Liver (tissue), 9 donors: ENCODE measurements around the gene SEMA4D. TPM values are rescaled to one million over a fixed set of nuclear protein-coding genes. Genes with fewer than 3 reads are reported as not detected.

Experiments
- DNase-seq: peaks from one replicate; pipeline ENCODE4 v3.0.0-alpha.2; 2017; ENCODE audit warnings: low spot score
- H3K27ac ChIP-seq, 2 donors: one replicate each; pipeline ENCODE4 v1.7.0; 2013; ENCODE audit warnings: inconsistent platforms in 2 of 2, low read length in 2 of 2, control low read depth in 1 of 2, low read depth in 1 of 2, mild to moderate bottlenecking in 1 of 2
- H3K27me3 ChIP-seq, 4 donors: one replicate each; pipeline versions ENCODE4 v1.6.1 to v1.7.0; 2013; ENCODE audit warnings: low read length in 3 of 4, inconsistent platforms in 1 of 4, mild to moderate bottlenecking in 1 of 4, moderate library complexity in 1 of 4; ENCODE audit not compliant: control insufficient read depth in 4 of 4, insufficient read depth in 4 of 4
- H3K36me3 ChIP-seq, 4 donors: one replicate each; pipeline versions ENCODE4 v1.6.1 to v1.7.0; 2013; ENCODE audit warnings: low read length in 3 of 4, mild to moderate bottlenecking in 3 of 4, low read depth in 1 of 4, moderate library complexity in 1 of 4; ENCODE audit not compliant: control insufficient read depth in 4 of 4, insufficient read depth in 3 of 4
- H3K4me1 ChIP-seq, 4 donors: one replicate each; pipeline versions ENCODE4 v1.6.1 to v1.7.0; 2013; ENCODE audit warnings: low read length in 3 of 4, mild to moderate bottlenecking in 3 of 4, moderate library complexity in 1 of 4; ENCODE audit not compliant: control insufficient read depth in 4 of 4, insufficient read depth in 4 of 4
- H3K4me3 ChIP-seq, 3 donors: one replicate each; pipeline versions ENCODE4 v1.6.1 to v1.7.0; 2013; ENCODE audit warnings: low read length in 3 of 3, control low read depth in 1 of 3, low read depth in 1 of 3, mild to moderate bottlenecking in 1 of 3
- H3K9ac ChIP-seq, 2 donors: one replicate each; pipeline ENCODE4 v1.7.0; 2013; ENCODE audit warnings: low read length in 2 of 2, mild to moderate bottlenecking in 2 of 2, moderate library complexity in 2 of 2, control low read depth in 1 of 2, low read depth in 1 of 2
- H3K9me3 ChIP-seq, 4 donors: one replicate each; pipeline versions ENCODE4 v1.6.1 to v1.7.0; 2013; ENCODE audit warnings: low read length in 3 of 4; ENCODE audit not compliant: control insufficient read depth in 4 of 4
- EGR1 ChIP-seq, 2 donors: IDR thresholded peaks; 2 replicates each; pipeline ENCODE4 v1.6.1; 2016 to 2018; ENCODE audit warnings: antibody characterized with exemption in 2 of 2, low read depth in 2 of 2
- FOXA1 ChIP-seq: IDR thresholded peaks from 2 replicates; pipeline ENCODE4 v1.6.1; 2016; ENCODE audit warnings: antibody characterized with exemption
- FOXA2 ChIP-seq: IDR thresholded peaks from 2 replicates; pipeline ENCODE4 v1.6.1; 2016; ENCODE audit warnings: antibody characterized with exemption
- GABPA ChIP-seq, 2 donors: IDR thresholded peaks in 1 of 2; conservative IDR thresholded peaks in 1 of 2; 2 replicates each; pipeline ENCODE4 v1.6.1; 2016; ENCODE audit warnings: antibody characterized with exemption in 2 of 2, mild to moderate bottlenecking in 1 of 2, moderate library complexity in 1 of 2
- HNF4A ChIP-seq, 2 donors: conservative IDR thresholded peaks; 2 replicates each; pipeline ENCODE4 v1.6.1; 2016; ENCODE audit warnings: antibody characterized with exemption in 2 of 2, mild to moderate bottlenecking in 2 of 2
- HNF4G ChIP-seq: IDR thresholded peaks from 2 replicates; pipeline ENCODE4 v1.6.1; 2016; ENCODE audit warnings: antibody characterized with exemption
- JUND ChIP-seq, 2 donors: IDR thresholded peaks; 2 replicates each; pipeline ENCODE4 v1.6.1; 2016; ENCODE audit warnings: antibody characterized with exemption in 2 of 2
- NR2F2 ChIP-seq: IDR thresholded peaks from 2 replicates; pipeline ENCODE4 v1.6.1; 2016; ENCODE audit warnings: antibody characterized with exemption
- RAD21 ChIP-seq, 2 donors: IDR thresholded peaks; 2 replicates each; pipeline ENCODE4 v1.6.1; 2016; ENCODE audit warnings: antibody characterized with exemption in 2 of 2, mild to moderate bottlenecking in 2 of 2
- RXRA ChIP-seq, 2 donors: IDR thresholded peaks; 2 replicates each; pipeline ENCODE4 v1.6.1; 2017 to 2018; ENCODE audit warnings: antibody characterized with exemption in 2 of 2, mild to moderate bottlenecking in 1 of 2
- SP1 ChIP-seq: IDR thresholded peaks from 2 replicates; pipeline ENCODE4 v1.6.1; 2018; ENCODE audit warnings: antibody characterized with exemption, mild to moderate bottlenecking
- TAF1 ChIP-seq: conservative IDR thresholded peaks from 2 replicates; pipeline ENCODE4 v1.6.1; 2016; ENCODE audit warnings: antibody characterized with exemption, mild to moderate bottlenecking
- YY1 ChIP-seq: IDR thresholded peaks from 2 replicates; pipeline ENCODE4 v1.6.1; 2016; ENCODE audit warnings: antibody characterized with exemption, mild to moderate bottlenecking
- WGBS: extraction: QIAGEN DNeasy Blood & Tissue Kit; methylation state at CpG from one replicate; pipeline ENCODE4 v1.1.7; 2013; 5-methylcytosine and 5-hydroxymethylcytosine counted together
- polyA plus RNA-seq, 2 donors: library from polyadenylated mRNA; stranded (reverse) in 1 of 2; unstranded in 1 of 2; fragments of 200-250 nt in 1 of 2; fragments of >200 nt in 1 of 2; fragmentation: Nextera tagmentation in 1 of 2; extraction: Ambion mirVana in 1 of 2; gene quantifications; one replicate each; pipeline versions ENCODE4 v1.2.1 to v1.2.3, GENCODE V29; 2013 to 2015
- total RNA-seq, 2 donors: library from RNA; depleted of rRNA; stranded (reverse); fragments of >200 nt; gene quantifications; one replicate each; pipeline ENCODE4 v1.2.3, GENCODE V29; 2014
- TF ChIP-seq, protein P1 (sequence below): IDR thresholded peaks from 2 replicates; pipeline ENCODE4 v1.6.1; 2016; ENCODE audit warnings: antibody characterized with exemption
- TF ChIP-seq, protein P2 (sequence below): IDR thresholded peaks from 2 replicates; pipeline ENCODE4 v1.6.1; 2016; ENCODE audit warnings: antibody characterized with exemption
- TF ChIP-seq, protein P3 (sequence below): fragments of 150-350 bp; IDR thresholded peaks from 2 replicates; pipeline ENCODE4 v1.5.1; 2017; ENCODE audit warnings: improper control_type of control experiment, low read depth, low read length; ENCODE audit not compliant: missing input control
- TF ChIP-seq, protein P4 (sequence below): IDR thresholded peaks from 2 replicates; pipeline ENCODE4 v1.6.1; 2016; ENCODE audit warnings: antibody characterized with exemption
- TF ChIP-seq, protein P5 (sequence below): IDR thresholded peaks from 2 replicates; pipeline ENCODE4 v1.6.1; 2016; ENCODE audit warnings: antibody characterized with exemption, mild to moderate bottlenecking
- donor health status: healthy.
- donor health status: healthy.
- donor health status: healthy.
- donor health status: healthy.
- donor health status: healthy.

Gene SEMA4D
- total and polyA plus RNA-seq, 4 donors, result 1.4 to 12.0 (median 4.1) TPM

DNA sequence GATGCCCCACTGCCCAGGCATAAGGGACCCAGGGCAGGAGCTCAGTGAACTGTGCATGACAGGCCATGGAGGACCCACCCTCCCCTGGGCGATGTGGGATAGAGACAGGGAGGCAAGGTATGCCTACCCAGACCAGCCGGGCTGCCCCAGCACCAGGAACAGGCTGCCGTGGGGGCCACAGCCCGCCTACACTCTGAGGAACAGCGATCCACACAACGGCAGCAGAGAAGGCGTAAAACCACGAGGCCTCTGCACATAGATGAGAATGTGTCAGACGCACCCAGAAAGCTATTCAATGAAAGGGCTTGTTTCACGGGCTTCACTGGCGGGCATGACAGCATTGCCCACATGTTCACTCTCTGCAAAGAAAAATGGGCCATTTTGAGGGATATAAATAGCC lies 49.5 kb downstream of the SEMA4D start:
- Histone ChIP-seq H3K27ac (no peak overlapping the region), H3K36me3 (no peaks in the 10 kb centered on the region), H3K9ac (no peak overlapping the region), H3K27me3 (no peaks in the 10 kb centered on the region), H3K9me3 (no peaks in the 10 kb centered on the region), H3K4me1 (no peaks in the 10 kb centered on the region), H3K4me3 (no peak overlapping the region)
- TF ChIP-seq JUND (IDR thresholded peaks at IDR 0.05) (no peak), FOXA1 (no peak), TAF1 (no peak), FOXA2 (no peak), GABPA (IDR thresholded peaks at IDR 0.05 in 1 of 2, conservative IDR thresholded peaks at IDR 0.05 in 1 of 2) (no peak), HNF4A (conservative IDR thresholded peaks at IDR 0.05) (no peak), RAD21 (IDR thresholded peaks at IDR 0.05) (no peak), YY1 (no peak), HNF4G (no peak), EGR1 (IDR thresholded peaks at IDR 0.05; ENCODE audit: low read depth in 2 of 2) (no peak)
- TF ChIP-seq, protein P1, sequence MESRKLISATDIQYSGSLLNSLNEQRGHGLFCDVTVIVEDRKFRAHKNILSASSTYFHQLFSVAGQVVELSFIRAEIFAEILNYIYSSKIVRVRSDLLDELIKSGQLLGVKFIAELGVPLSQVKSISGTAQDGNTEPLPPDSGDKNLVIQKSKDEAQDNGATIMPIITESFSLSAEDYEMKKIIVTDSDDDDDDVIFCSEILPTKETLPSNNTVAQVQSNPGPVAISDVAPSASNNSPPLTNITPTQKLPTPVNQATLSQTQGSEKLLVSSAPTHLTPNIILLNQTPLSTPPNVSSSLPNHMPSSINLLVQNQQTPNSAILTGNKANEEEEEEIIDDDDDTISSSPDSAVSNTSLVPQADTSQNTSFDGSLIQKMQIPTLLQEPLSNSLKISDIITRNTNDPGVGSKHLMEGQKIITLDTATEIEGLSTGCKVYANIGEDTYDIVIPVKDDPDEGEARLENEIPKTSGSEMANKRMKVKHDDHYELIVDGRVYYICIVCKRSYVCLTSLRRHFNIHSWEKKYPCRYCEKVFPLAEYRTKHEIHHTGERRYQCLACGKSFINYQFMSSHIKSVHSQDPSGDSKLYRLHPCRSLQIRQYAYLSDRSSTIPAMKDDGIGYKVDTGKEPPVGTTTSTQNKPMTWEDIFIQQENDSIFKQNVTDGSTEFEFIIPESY, result no peak
- TF ChIP-seq, protein P2, sequence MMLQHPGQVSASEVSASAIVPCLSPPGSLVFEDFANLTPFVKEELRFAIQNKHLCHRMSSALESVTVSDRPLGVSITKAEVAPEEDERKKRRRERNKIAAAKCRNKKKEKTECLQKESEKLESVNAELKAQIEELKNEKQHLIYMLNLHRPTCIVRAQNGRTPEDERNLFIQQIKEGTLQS, result no peak
- TF ChIP-seq, protein P3, sequence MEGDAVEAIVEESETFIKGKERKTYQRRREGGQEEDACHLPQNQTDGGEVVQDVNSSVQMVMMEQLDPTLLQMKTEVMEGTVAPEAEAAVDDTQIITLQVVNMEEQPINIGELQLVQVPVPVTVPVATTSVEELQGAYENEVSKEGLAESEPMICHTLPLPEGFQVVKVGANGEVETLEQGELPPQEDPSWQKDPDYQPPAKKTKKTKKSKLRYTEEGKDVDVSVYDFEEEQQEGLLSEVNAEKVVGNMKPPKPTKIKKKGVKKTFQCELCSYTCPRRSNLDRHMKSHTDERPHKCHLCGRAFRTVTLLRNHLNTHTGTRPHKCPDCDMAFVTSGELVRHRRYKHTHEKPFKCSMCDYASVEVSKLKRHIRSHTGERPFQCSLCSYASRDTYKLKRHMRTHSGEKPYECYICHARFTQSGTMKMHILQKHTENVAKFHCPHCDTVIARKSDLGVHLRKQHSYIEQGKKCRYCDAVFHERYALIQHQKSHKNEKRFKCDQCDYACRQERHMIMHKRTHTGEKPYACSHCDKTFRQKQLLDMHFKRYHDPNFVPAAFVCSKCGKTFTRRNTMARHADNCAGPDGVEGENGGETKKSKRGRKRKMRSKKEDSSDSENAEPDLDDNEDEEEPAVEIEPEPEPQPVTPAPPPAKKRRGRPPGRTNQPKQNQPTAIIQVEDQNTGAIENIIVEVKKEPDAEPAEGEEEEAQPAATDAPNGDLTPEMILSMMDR, result no peak
- TF ChIP-seq, protein P4, sequence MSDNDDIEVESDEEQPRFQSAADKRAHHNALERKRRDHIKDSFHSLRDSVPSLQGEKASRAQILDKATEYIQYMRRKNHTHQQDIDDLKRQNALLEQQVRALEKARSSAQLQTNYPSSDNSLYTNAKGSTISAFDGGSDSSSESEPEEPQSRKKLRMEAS, result no peak
- TF ChIP-seq, protein P5, sequence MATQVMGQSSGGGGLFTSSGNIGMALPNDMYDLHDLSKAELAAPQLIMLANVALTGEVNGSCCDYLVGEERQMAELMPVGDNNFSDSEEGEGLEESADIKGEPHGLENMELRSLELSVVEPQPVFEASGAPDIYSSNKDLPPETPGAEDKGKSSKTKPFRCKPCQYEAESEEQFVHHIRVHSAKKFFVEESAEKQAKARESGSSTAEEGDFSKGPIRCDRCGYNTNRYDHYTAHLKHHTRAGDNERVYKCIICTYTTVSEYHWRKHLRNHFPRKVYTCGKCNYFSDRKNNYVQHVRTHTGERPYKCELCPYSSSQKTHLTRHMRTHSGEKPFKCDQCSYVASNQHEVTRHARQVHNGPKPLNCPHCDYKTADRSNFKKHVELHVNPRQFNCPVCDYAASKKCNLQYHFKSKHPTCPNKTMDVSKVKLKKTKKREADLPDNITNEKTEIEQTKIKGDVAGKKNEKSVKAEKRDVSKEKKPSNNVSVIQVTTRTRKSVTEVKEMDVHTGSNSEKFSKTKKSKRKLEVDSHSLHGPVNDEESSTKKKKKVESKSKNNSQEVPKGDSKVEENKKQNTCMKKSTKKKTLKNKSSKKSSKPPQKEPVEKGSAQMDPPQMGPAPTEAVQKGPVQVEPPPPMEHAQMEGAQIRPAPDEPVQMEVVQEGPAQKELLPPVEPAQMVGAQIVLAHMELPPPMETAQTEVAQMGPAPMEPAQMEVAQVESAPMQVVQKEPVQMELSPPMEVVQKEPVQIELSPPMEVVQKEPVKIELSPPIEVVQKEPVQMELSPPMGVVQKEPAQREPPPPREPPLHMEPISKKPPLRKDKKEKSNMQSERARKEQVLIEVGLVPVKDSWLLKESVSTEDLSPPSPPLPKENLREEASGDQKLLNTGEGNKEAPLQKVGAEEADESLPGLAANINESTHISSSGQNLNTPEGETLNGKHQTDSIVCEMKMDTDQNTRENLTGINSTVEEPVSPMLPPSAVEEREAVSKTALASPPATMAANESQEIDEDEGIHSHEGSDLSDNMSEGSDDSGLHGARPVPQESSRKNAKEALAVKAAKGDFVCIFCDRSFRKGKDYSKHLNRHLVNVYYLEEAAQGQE, result no peak
- DNase-seq, result no peak
- WGBS, result 81% methylated on average over 11 of the region's 11 CpGs

DNA sequence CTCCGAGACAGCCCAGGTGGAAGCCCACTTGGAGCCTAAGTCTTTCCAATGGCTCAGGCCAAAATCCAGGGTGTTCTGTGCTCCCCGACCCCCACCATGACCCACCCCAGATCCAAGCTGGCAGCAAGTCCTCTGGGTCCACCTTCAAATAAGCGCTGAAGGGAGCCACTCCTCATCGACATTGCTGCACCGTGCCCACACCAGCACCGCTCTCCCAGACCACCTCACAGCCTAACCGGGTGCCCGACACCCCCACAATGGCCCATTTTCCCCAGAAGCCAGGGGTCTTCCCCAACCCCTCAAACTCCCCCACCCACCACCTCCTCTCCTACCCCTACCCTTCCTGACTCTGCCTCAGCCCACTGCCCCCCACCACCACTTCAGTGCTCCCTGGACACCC lies 50.5 kb downstream of the SEMA4D start:
- Histone ChIP-seq H3K27me3 (no peaks in the 10 kb centered on the region), H3K9ac (no peak overlapping the region), H3K9me3 (no peaks in the 10 kb centered on the region), H3K4me1 (peaks cover 0 to 2% (median 0%) of the 10 kb centered on the region in 4 donors), H3K4me3 (no peak overlapping the region), H3K36me3 (no peaks in the 10 kb centered on the region), H3K27ac (no peak overlapping the region)
- 98% methylated on average over 8 of the region's 8 CpGs for WGBS
- no peak for DNase-seq
- TF ChIP-seq NR2F2 (no peak), TAF1 (no peak), RAD21 (IDR thresholded peaks at IDR 0.05) (no peak), RXRA (IDR thresholded peaks at IDR 0.05) (no peak), EGR1 (IDR thresholded peaks at IDR 0.05; ENCODE audit: low read depth in 2 of 2) (no peak), FOXA1 (no peak), JUND (IDR thresholded peaks at IDR 0.05) (no peak), HNF4G (no peak), SP1 (no peak), GABPA (IDR thresholded peaks at IDR 0.05 in 1 of 2, conservative IDR thresholded peaks at IDR 0.05 in 1 of 2) (no peak)
- TF ChIP-seq, protein P2, result no peak
- TF ChIP-seq, protein P4, result no peak
- TF ChIP-seq, protein P1, result no peak
- TF ChIP-seq, protein P3, result no peak
